GM23338 (cell line): Measurements from ENCODE around the gene NANS.

Experiments used
- CREB1 ChIP-seq: fragments of 250-450 bp; sonication (Bioruptor Pico); IDR thresholded peaks from 2 replicates; pipeline ENCODE4 v1.5.0; 2020; ENCODE audit warnings: low read depth, mild to moderate bottlenecking, moderate library complexity
- EZH2 ChIP-seq: fragments of 200-600 bp; sonication (generic); IDR thresholded peaks from one replicate; pipeline ENCODE4 v1.8.0; 2017; ENCODE audit warnings: antibody characterized with exemption, mild to moderate bottlenecking, low read depth; ENCODE audit not compliant: unreplicated experiment
- POLR2AphosphoS5 ChIP-seq: IDR thresholded peaks from 2 replicates; pipeline ENCODE4 v1.6.1; 2016; ENCODE audit warnings: antibody characterized with exemption, low read depth
- TF ChIP-seq, protein P1 (sequence below), 2 experiments: fragments of 200-600 bp in 1 of 2; sonication (generic) in 1 of 2; conservative IDR thresholded peaks; 2 replicates each; pipeline versions ENCODE4 v1.5.1 to v1.6.1; 2016 to 2017; ENCODE audit warnings: antibody characterized with exemption in 2 of 2, low read depth in 2 of 2, mild to moderate bottlenecking in 2 of 2, moderate library complexity in 1 of 2

GRCh38 chr9:98011122-98011521 lies 45.4 kb upstream of the NANS start:
- TF ChIP-seq CREB1 (CRISPR knock-in tag) (no peak), EZH2 (no peak), POLR2AphosphoS5 (no peak)
- TF ChIP-seq, protein P1, sequence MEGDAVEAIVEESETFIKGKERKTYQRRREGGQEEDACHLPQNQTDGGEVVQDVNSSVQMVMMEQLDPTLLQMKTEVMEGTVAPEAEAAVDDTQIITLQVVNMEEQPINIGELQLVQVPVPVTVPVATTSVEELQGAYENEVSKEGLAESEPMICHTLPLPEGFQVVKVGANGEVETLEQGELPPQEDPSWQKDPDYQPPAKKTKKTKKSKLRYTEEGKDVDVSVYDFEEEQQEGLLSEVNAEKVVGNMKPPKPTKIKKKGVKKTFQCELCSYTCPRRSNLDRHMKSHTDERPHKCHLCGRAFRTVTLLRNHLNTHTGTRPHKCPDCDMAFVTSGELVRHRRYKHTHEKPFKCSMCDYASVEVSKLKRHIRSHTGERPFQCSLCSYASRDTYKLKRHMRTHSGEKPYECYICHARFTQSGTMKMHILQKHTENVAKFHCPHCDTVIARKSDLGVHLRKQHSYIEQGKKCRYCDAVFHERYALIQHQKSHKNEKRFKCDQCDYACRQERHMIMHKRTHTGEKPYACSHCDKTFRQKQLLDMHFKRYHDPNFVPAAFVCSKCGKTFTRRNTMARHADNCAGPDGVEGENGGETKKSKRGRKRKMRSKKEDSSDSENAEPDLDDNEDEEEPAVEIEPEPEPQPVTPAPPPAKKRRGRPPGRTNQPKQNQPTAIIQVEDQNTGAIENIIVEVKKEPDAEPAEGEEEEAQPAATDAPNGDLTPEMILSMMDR (conservative IDR thresholded peaks at IDR 0.05; ENCODE audit: low read depth in 2 of 2) = no peak
